HG02840 (cell line): ENCODE results near the gene ATF5.

ENCODE experiments used
- ATAC-seq: cut with Tn5 transposase; IDR thresholded peaks from one replicate; pipeline ENCODE4 v1.9.1; 2021; ENCODE audit warnings: mild to moderate bottlenecking, moderate library complexity, moderate number of reproducible peaks; ENCODE audit not compliant: unreplicated experiment, low FRiP score

ATF5 gene

DNA sequence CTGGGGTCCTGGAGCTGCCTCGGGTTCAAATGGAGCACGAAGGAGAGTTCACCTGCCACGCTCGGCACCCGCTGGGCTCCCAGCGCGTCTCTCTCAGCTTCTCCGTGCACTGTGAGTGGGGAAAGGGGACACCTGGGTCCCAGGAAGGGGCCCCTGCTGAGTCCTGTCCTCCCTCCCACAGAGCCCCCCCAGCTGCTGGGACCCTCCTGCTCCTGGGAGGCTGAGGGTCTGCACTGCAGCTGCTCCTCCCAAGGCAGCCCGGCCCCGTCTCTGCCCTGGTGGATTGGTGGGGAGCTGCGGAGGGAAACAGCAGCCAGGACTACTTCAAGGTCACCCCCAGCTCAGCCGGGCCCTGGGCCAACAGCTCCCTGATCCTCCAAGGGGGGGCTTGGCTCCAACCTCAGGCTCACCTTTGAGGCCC lies 43.0 kb downstream of the ATF5 start:
- ATAC-seq, result no peak

DNA sequence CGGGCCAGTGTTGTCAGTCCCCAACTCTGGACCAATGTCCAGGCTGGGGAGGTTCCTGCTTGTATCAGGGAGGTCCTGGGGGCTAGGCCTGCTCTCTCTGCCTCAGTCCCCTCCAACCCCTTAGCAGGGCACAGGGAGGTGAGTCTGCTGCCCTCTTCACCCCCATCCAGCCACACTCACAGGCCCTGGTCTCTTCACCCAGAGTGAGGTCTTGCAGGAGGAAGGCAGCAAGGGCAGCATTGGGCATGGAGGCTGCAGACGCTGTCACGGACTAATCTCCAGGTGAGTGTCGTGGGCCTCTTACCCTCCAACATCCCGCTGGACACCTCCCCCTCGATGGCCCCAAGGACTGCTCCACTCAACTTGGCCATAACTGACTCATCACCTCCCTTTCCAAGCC lies 43.8 kb downstream of the ATF5 start:
- no peak for ATAC-seq

DNA sequence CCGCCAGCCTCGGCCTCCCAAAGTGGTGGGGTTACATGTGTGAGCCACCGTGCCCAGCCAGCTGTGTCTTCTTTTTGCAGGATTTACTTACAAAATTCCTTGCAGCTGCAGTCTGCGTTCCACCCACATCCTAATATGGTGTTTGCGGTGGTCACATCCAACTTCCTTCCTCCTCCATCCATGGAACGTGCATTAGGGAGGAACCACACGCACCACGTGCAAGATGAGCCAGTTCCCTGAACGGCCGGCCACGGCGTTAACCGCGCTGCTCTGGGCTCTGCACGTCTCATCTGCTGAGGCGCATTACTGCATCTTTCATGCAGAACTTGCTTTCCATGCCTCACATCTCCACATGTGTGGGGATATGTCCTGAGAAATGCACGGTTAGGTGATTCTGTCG lies 45.0 kb downstream of the ATF5 start:
- no peak for ATAC-seq

GRCh38 chr19:49975051-49975450 lies 46.0 kb downstream of the ATF5 start:
- ATAC-seq, result no peak

GRCh38 chr19:49976496-49976895 lies 47.5 kb downstream of the ATF5 start:
- no peak for ATAC-seq

DNA sequence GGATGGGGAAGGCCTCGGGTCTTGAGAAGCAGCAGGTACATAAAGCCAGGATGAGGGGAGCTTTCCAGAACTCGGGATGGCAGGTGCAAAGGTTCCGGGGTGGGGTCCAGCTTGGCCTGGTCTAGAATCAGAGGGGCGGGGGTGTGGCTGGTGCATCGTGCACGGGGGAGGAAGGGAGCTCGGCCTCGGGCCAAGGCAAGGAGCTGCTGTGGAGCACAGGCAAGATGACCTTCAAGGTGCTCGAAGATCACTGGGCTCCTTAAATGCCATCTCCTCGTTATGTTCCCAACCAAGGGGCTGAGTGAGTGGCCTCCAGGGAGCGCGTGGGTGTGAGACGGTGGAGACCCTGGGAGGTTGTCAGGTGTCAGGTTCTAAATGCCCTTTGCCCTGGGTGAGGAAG lies 48.1 kb downstream of the ATF5 start:
- no peak for ATAC-seq

- ATAC-seq, result no peak
These were observed 48.9 kb downstream of the ATF5 start for GRCh38 chr19:49977881-49978280.

DNA sequence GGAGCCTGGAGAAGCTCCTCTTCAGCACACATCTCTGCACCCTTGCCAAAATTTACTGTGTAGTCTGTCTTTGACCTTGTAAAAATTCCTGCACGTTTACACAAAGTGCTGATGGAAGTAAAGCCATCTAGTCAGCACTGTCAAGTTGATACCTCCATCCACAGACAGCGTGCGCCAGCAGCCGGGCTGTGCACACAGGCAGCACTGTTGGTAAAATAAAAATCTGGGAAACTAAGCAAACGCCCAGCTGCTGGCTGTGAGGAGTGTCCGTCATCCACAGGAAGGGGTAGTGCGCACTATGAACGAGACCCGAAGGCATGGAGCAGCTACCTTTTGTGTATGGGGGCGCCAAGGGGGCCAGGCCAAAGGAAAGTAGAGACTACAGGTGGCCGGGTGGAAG lies 49.3 kb downstream of the ATF5 start:
- ATAC-seq, result no peak

DNA sequence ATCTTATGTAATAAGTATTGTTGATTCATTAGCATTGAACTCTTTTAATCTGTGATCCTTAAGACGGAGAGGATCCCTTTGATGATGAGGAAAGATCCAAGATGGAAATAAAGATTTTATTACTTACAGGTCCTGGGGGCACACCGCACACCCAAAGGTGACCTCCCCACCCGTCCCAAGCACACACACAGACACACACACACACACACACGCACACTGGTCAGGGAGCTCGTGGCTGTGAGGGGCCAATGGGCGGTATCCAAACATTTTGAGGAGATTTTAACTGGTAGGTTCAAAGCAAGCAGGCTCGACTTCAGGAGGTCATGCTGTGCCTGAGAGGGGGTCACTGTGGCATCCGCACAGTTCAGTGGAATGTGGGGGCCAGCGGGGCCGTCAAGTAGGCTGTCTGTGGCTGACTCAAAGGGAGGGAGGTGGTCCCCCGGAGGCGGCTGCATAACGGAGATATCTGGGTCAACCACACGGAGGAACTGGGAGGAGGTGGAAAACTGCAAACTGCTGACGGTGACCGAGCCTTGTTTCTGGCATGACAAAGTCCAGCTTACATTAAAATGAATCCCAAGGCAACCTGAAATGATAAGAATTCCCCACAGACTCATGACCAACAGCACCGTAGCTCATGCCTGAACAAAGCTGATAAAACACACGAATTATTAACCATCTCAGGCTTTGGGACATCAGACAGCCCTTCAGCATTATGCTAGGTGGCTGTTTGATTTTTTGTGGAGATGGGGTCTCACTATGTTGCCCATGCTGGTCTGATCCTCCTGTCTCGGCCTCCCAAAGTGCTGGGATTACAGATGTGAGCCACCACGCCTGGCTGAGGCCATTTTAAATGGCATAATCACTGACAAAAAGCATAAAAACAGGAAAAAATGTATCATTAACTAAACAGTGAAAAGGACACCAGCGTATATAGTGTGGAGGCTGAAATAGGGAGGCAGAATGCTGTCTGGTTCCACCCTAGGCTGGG lies 52.9 kb downstream of the ATF5 start:
- no peak for ATAC-seq
